PC-3 (cell line): ENCODE measurements around the gene FGFR1OP2.

Experiments
- CTCF ChIP-seq: fragments of 300-600 bp; sonication (generic); conservative IDR thresholded peaks from 2 replicates; pipeline ENCODE4 v1.5.1; 2017; ENCODE audit warnings: antibody characterized with exemption, low read depth, mild to moderate bottlenecking, low read length
- EZH2 ChIP-seq: fragments of 300-600 bp; sonication (generic); IDR thresholded peaks from one replicate; pipeline ENCODE4 v1.6.1; 2017; ENCODE audit warnings: antibody characterized with exemption, mild to moderate bottlenecking, low read length; ENCODE audit not compliant: unreplicated experiment

- TF ChIP-seq CTCF (no peak), EZH2 (no peak)
These were observed 15.2 kb downstream of the FGFR1OP2 start for GRCh38 chr12:26953447-26953846.
